Neural cell (in vitro differentiated cells): Measurements from ENCODE around the gene NBPF3. TPM values are rescaled to one million over a fixed set of nuclear protein-coding genes. Genes with fewer than 3 reads are reported as not detected.

Experiments
- H2AFZ ChIP-seq: fragments of 200-600, 300-800 bp; sonication (generic), shearing (Covaris generic); 2 replicates; pipeline ENCODE4 v1.6.0; 2014; ENCODE audit warnings: low read depth, mild to moderate bottlenecking, antibody characterized with exemption, low read length, moderate library complexity
- H3F3A ChIP-seq: fragments of 200-600 bp; shearing (Covaris generic); 2 replicates; pipeline ENCODE4 v1.6.1; 2016; ENCODE audit warnings: mild to moderate bottlenecking, moderate library complexity, mixed read lengths, antibody characterized with exemption, low read length; ENCODE audit not compliant: insufficient read depth, poor library complexity, severe bottlenecking
- H3K27ac ChIP-seq: fragments of 200-600, 300-800 bp; sonication (generic), shearing (Covaris generic); 2 replicates; pipeline ENCODE4 v1.5.1; 2014; ENCODE audit warnings: mild to moderate bottlenecking, low read length, moderate library complexity
- H3K27me3 ChIP-seq: fragments of 300-800, 200-600 bp; sonication (generic), shearing (Covaris generic); 2 replicates; pipeline ENCODE4 v1.6.0; 2014; ENCODE audit warnings: mild to moderate bottlenecking, low read depth, low read length, moderate library complexity; ENCODE audit not compliant: insufficient read depth
- H3K36me3 ChIP-seq: fragments of 300-800, 200-600 bp; sonication (generic), shearing (Covaris generic); 2 replicates; pipeline ENCODE4 v1.5.1; 2014; ENCODE audit warnings: mild to moderate bottlenecking, antibody characterized with exemption, low read length, moderate library complexity; ENCODE audit not compliant: insufficient read depth
- H3K4me2 ChIP-seq: fragments of 300-800, 200-600 bp; sonication (generic), shearing (Covaris generic); 2 replicates; pipeline ENCODE4 v1.6.0; 2014; ENCODE audit warnings: mild to moderate bottlenecking, low read length
- H3K4me3 ChIP-seq: fragments of 300-800, 200-600 bp; sonication (generic), shearing (Covaris generic); 2 replicates; pipeline ENCODE4 v1.5.1; 2014; ENCODE audit warnings: mild to moderate bottlenecking, low read length, moderate library complexity
- H3K79me2 ChIP-seq: fragments of 200-600 bp; shearing (Covaris generic); replicated peaks from 2 replicates; pipeline ENCODE4 v1.6.0; 2014; ENCODE audit warnings: mild to moderate bottlenecking, low read length, moderate library complexity; ENCODE audit not compliant: insufficient read depth
- H3K9ac ChIP-seq: fragments of 300-800, 200-600 bp; sonication (generic), shearing (Covaris generic); 2 replicates; pipeline ENCODE4 v1.6.1; 2016; ENCODE audit warnings: mild to moderate bottlenecking, low read length, mixed read lengths
- H3K9me2 ChIP-seq: fragments of 200-600 bp; shearing (Covaris generic); 2 replicates; pipeline ENCODE4 v1.6.1; 2016; ENCODE audit warnings: mild to moderate bottlenecking, low read length, mixed read lengths; ENCODE audit not compliant: insufficient read depth
- H3K9me3 ChIP-seq: fragments of 200-600, 300-800 bp; sonication (generic), shearing (Covaris generic); 2 replicates; pipeline ENCODE4 v1.6.1; 2016; ENCODE audit warnings: mild to moderate bottlenecking, mixed run types, low read length, moderate library complexity, mixed read lengths
- H4K20me1 ChIP-seq: fragments of 200-600 bp; shearing (Covaris generic); 2 replicates; pipeline ENCODE4 v1.6.1; 2016; ENCODE audit warnings: mild to moderate bottlenecking, mixed run types; ENCODE audit not compliant: insufficient read depth
- EP300 ChIP-seq: fragments of 450-650 bp; conservative IDR thresholded peaks from 2 replicates; pipeline ENCODE4 v1.6.1; 2014; ENCODE audit warnings: antibody characterized with exemption, mild to moderate bottlenecking, moderate library complexity; ENCODE audit not compliant: poor library complexity, severe bottlenecking
- EZH2 ChIP-seq: fragments of 200-600, 300-800 bp; shearing (Covaris generic), sonication (generic); IDR thresholded peaks from 2 replicates; pipeline ENCODE4 v1.6.1; 2014; ENCODE audit warnings: antibody characterized with exemption, low read length, borderline replicate concordance, mild to moderate bottlenecking; ENCODE audit not compliant: insufficient read depth, poor library complexity, severe bottlenecking
- MXI1 ChIP-seq: fragments of 450-650 bp; conservative IDR thresholded peaks from 2 replicates; pipeline ENCODE4 v1.6.1; 2014; ENCODE audit warnings: antibody characterized with exemption, mild to moderate bottlenecking; ENCODE audit not compliant: poor library complexity, severe bottlenecking
- POLR2AphosphoS5 ChIP-seq: IDR thresholded peaks from 2 replicates; pipeline ENCODE4 v1.6.1; 2012
- RAD21 ChIP-seq: fragments of 450-650 bp; conservative IDR thresholded peaks from 2 replicates; pipeline ENCODE4 v1.6.1; 2014; ENCODE audit warnings: antibody characterized with exemption, mild to moderate bottlenecking, moderate library complexity
- SMC3 ChIP-seq: fragments of 450-650 bp; conservative IDR thresholded peaks from 2 replicates; pipeline ENCODE4 v1.6.1; 2014; ENCODE audit warnings: antibody characterized with exemption, mild to moderate bottlenecking, moderate library complexity; ENCODE audit not compliant: poor library complexity
- TAF1 ChIP-seq: IDR thresholded peaks from 2 replicates; pipeline ENCODE4 v1.6.1; 2012; ENCODE audit warnings: low read depth
- polyA minus RNA-seq: library from RNA; depleted of rRNA, polyadenylated mRNA; stranded (reverse); fragments of >200 nt; gene quantifications from 2 replicates; pipeline ENCODE4 v1.2.3, GENCODE V29; 2014
- polyA plus RNA-seq: library from polyadenylated mRNA; depleted of rRNA; stranded (reverse); fragments of >200 nt; gene quantifications from 2 replicates; pipeline ENCODE4 v1.2.3, GENCODE V29; 2014
- TF ChIP-seq, protein P1 (sequence below): IDR thresholded peaks from 2 replicates; pipeline ENCODE4 v1.6.1; 2012; ENCODE audit warnings: borderline replicate concordance
- TF ChIP-seq, protein P2 (sequence below): fragments of 450-650 bp; IDR thresholded peaks from 2 replicates; pipeline ENCODE4 v1.5.1; 2014; ENCODE audit warnings: antibody characterized with exemption, mild to moderate bottlenecking, moderate library complexity; ENCODE audit not compliant: poor library complexity, severe bottlenecking

NBPF3 gene, protein sequence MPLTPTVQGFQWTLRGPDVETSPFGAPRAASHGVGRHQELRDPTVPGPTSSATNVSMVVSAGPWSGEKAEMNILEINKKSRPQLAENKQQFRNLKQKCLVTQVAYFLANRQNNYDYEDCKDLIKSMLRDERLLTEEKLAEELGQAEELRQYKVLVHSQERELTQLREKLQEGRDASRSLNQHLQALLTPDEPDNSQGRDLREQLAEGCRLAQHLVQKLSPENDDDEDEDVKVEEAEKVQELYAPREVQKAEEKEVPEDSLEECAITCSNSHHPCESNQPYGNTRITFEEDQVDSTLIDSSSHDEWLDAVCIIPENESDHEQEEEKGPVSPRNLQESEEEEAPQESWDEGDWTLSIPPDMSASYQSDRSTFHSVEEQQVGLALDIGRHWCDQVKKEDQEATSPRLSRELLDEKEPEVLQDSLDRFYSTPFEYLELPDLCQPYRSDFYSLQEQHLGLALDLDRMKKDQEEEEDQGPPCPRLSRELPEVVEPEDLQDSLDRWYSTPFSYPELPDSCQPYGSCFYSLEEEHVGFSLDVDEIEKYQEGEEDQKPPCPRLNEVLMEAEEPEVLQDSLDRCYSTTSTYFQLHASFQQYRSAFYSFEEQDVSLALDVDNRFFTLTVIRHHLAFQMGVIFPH
- polyA plus RNA-seq (14.4 and 16.2 TPM in 2 replicates), polyA minus RNA-seq (12.7 and 17.1 TPM in 2 replicates)

DNA sequence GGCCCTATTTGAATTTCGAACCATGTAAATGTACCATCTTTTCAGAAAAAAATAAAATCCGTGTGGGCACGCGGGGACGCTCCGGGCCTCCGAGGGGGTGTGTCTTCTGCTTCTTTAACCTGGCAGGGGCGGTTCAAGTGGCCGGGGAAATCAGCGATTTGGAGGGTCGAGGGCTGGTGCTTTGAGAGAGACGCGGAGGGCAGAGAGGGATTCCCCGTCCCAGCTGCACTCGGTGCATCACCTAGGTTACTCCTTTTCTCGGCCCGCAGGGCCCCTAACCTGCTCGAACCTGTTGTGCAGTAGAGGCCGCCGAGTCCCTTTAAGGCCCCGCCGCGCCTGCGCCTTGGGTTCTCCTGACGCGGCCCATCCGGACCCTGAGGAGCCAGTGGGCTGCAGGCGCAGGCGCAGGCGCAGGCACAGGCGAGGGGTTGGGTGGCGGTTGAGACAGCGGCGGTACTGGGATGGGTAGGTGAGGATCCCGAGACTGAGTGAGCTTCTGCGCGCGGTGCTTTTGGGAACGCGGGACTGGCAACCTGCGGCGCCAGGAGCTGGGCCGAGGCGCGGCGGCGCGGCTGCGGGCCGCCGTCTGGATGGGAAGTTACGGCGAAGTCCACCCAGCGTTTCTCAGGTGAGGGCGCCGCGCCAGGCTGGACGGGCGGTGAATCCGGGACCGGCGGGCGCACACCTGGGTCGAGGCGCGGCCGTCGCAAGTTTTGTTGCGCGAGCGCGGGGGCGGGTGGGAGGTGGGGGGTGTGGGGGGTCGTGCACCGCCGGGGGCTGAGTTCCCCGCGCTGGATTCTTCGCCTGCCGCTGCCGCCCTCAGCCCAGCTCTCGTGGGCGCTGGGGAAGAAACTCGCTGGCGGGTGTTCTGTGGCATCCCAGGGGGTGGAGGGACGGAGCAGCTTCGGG, at the start of gene NBPF3:
TSS of gene NBPF3 (plus strand) at position 417 of the 909 bp plus-strand sequence. CDS start 4,950 bp downstream, outside the sequence.
- TF ChIP-seq RAD21 (peak; percentile 41), MXI1 (peak; percentile 62), TAF1 (peak; percentile 73), EZH2 (no peak), EP300 (no peak), POLR2AphosphoS5 (peak; percentile 64)
- TF ChIP-seq, protein P1, sequence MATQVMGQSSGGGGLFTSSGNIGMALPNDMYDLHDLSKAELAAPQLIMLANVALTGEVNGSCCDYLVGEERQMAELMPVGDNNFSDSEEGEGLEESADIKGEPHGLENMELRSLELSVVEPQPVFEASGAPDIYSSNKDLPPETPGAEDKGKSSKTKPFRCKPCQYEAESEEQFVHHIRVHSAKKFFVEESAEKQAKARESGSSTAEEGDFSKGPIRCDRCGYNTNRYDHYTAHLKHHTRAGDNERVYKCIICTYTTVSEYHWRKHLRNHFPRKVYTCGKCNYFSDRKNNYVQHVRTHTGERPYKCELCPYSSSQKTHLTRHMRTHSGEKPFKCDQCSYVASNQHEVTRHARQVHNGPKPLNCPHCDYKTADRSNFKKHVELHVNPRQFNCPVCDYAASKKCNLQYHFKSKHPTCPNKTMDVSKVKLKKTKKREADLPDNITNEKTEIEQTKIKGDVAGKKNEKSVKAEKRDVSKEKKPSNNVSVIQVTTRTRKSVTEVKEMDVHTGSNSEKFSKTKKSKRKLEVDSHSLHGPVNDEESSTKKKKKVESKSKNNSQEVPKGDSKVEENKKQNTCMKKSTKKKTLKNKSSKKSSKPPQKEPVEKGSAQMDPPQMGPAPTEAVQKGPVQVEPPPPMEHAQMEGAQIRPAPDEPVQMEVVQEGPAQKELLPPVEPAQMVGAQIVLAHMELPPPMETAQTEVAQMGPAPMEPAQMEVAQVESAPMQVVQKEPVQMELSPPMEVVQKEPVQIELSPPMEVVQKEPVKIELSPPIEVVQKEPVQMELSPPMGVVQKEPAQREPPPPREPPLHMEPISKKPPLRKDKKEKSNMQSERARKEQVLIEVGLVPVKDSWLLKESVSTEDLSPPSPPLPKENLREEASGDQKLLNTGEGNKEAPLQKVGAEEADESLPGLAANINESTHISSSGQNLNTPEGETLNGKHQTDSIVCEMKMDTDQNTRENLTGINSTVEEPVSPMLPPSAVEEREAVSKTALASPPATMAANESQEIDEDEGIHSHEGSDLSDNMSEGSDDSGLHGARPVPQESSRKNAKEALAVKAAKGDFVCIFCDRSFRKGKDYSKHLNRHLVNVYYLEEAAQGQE, result peak; percentile 39
- TF ChIP-seq, protein P2, sequence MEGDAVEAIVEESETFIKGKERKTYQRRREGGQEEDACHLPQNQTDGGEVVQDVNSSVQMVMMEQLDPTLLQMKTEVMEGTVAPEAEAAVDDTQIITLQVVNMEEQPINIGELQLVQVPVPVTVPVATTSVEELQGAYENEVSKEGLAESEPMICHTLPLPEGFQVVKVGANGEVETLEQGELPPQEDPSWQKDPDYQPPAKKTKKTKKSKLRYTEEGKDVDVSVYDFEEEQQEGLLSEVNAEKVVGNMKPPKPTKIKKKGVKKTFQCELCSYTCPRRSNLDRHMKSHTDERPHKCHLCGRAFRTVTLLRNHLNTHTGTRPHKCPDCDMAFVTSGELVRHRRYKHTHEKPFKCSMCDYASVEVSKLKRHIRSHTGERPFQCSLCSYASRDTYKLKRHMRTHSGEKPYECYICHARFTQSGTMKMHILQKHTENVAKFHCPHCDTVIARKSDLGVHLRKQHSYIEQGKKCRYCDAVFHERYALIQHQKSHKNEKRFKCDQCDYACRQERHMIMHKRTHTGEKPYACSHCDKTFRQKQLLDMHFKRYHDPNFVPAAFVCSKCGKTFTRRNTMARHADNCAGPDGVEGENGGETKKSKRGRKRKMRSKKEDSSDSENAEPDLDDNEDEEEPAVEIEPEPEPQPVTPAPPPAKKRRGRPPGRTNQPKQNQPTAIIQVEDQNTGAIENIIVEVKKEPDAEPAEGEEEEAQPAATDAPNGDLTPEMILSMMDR, result no peak
- Histone ChIP-seq H3K27me3 (peaks cover 9% of the 10 kb centered on the region), H3K9me3 (no peaks in the 10 kb centered on the region), H4K20me1 (no peaks in the 10 kb centered on the region), H3K27ac (peak within 1 kb of the TSS; percentile 47), H3K79me2 (no peaks in the 10 kb centered on the region), H3K9ac (peak within 1 kb of the TSS; percentile 68), H3K9me2 (no peaks in the 10 kb centered on the region), H3K4me3 (peak within 1 kb of the TSS; percentile 74), H3K4me2 (peak within 1 kb of the TSS; percentile 39), H2AFZ (peak within 1 kb of the TSS; percentile 51), H3F3A (no peaks in the 10 kb centered on the region), H3K36me3 (no peaks in the 10 kb centered on the region)

DNA sequence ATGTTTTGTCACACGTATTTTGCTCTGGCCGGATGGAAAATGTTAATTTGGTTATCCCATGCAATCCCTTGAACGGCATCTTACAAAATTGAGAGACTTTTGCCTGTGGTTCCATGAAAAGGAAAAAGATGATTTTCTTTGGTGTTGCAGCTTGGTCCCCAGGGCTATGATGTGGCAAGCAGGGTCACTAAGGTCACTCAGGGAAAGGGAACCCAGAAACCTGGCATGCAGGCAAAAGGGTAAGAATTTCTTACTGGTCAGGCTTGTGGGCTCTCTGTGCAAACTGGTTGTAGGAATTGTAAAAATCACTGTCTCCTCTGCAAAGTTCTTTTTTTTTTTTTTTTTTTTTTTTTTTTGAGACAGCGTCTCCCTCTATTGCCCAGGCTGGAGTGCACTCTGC, 48.4 kb upstream of the NBPF3 start:
- Histone ChIP-seq H3K4me3 (no peak overlapping the region), H3K79me2 (no peaks in the 10 kb centered on the region), H3K4me2 (no peak overlapping the region), H3F3A (no peaks in the 10 kb centered on the region), H3K27ac (no peak overlapping the region), H3K36me3 (no peaks in the 10 kb centered on the region), H3K9me3 (no peaks in the 10 kb centered on the region), H4K20me1 (no peaks in the 10 kb centered on the region), H3K9ac (no peak overlapping the region), H3K27me3 (no peaks in the 10 kb centered on the region), H2AFZ (no peak overlapping the region), H3K9me2 (no peaks in the 10 kb centered on the region)
- TF ChIP-seq POLR2AphosphoS5 (no peak), EZH2 (no peak), EP300 (no peak), SMC3 (no peak), TAF1 (no peak), MXI1 (no peak), RAD21 (no peak)
- TF ChIP-seq, protein P2, result no peak
- TF ChIP-seq, protein P1, result no peak
